ENCODE results near the gene CDC37.

GRCh38 chr19:10418235-10418484 is 14.8 kb upstream of the CDC37 start:
- TF ChIP-seq POLR2AphosphoS5 (IDR thresholded peaks at IDR 0.05) (no peak), POLR2A (IDR thresholded peaks at IDR 0.05) (no peak)
- TF ChIP-seq, protein P1, sequence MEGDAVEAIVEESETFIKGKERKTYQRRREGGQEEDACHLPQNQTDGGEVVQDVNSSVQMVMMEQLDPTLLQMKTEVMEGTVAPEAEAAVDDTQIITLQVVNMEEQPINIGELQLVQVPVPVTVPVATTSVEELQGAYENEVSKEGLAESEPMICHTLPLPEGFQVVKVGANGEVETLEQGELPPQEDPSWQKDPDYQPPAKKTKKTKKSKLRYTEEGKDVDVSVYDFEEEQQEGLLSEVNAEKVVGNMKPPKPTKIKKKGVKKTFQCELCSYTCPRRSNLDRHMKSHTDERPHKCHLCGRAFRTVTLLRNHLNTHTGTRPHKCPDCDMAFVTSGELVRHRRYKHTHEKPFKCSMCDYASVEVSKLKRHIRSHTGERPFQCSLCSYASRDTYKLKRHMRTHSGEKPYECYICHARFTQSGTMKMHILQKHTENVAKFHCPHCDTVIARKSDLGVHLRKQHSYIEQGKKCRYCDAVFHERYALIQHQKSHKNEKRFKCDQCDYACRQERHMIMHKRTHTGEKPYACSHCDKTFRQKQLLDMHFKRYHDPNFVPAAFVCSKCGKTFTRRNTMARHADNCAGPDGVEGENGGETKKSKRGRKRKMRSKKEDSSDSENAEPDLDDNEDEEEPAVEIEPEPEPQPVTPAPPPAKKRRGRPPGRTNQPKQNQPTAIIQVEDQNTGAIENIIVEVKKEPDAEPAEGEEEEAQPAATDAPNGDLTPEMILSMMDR (IDR thresholded peaks at IDR 0.05): no peak

All from breast epithelium (tissue), 3 donors.